ENCODE data around the gene TMEM203. TPM values are rescaled to one million over a fixed set of nuclear protein-coding genes. Genes with fewer than 3 reads are reported as not detected.
"Not testable (repeated sequence)": the region's sequence is repeated elsewhere in the genome, so short reads cannot be mapped to it uniquely, and the experiment has no call there.

TMEM203 gene
- total RNA-seq, 4 donors from 2014 or later, result 23.1 to 47.9 (median 30.0) TPM

DNA sequence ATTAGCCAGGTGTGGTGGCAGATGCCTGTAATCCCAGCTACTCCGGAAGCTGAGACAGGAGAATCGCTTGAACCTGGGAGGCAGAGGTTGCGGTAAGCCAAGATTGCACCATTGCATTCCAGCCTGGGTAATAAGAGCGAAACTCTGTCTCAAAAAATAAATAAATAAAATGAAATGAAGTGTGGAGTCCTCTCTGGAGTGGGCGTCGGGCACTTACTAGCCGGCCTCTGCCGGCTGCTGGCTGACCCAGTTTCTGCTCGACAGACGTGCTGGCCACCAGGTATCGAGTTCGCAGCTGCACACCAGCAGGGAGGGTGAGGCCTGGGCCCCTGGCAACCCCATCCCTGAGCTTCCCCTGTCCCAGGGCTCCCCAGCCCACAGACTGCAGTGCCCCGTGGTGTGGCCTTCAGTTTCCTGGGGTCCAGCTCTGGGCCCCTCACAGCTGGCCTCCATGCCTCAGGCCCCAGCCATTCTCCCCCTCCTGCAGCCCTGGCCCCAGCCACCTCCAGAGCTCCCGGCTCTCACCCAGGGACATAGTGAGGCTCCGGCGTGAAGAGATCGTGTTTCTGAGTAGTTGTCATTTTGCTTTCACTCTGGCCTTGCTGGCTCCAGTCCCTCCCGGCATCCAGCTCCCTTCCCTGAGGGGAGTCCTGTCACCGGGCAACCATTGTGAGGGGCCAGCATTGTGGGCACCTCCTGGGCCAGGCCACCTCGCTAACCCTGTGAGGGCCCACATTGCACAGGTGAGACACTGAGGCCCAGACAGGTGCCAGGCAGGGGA is 41.9 kb upstream of the TMEM203 start:
- no peak overlapping the region for H3K4me3 ChIP-seq
- no peaks in the 10 kb centered on the region for H3K27me3 ChIP-seq
- H3K4me1 ChIP-seq, result peaks cover 0 to 36% (median 8%) of the 10 kb centered on the region in 4 donors
- no peak for TF ChIP-seq POLR2A (IDR thresholded peaks at IDR 0.05)
- TF ChIP-seq, protein P1, sequence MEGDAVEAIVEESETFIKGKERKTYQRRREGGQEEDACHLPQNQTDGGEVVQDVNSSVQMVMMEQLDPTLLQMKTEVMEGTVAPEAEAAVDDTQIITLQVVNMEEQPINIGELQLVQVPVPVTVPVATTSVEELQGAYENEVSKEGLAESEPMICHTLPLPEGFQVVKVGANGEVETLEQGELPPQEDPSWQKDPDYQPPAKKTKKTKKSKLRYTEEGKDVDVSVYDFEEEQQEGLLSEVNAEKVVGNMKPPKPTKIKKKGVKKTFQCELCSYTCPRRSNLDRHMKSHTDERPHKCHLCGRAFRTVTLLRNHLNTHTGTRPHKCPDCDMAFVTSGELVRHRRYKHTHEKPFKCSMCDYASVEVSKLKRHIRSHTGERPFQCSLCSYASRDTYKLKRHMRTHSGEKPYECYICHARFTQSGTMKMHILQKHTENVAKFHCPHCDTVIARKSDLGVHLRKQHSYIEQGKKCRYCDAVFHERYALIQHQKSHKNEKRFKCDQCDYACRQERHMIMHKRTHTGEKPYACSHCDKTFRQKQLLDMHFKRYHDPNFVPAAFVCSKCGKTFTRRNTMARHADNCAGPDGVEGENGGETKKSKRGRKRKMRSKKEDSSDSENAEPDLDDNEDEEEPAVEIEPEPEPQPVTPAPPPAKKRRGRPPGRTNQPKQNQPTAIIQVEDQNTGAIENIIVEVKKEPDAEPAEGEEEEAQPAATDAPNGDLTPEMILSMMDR (IDR thresholded peaks at IDR 0.05), result no peak
- no peak for TF ChIP-seq EP300 (IDR thresholded peaks at IDR 0.05)
- H3K36me3 ChIP-seq, result peaks cover 0 to 16% (median 8%) of the 10 kb centered on the region in 3 donors
- WGBS, 2 donors, result 68% methylated on average over 20 of the region's 20 CpGs
- DNase-seq (ENCODE audit: low spot score in 2 of 2), result no peak
- no peak overlapping the region for H3K27ac ChIP-seq
- H3K9me3 ChIP-seq, result no peaks in the 10 kb centered on the region

DNA sequence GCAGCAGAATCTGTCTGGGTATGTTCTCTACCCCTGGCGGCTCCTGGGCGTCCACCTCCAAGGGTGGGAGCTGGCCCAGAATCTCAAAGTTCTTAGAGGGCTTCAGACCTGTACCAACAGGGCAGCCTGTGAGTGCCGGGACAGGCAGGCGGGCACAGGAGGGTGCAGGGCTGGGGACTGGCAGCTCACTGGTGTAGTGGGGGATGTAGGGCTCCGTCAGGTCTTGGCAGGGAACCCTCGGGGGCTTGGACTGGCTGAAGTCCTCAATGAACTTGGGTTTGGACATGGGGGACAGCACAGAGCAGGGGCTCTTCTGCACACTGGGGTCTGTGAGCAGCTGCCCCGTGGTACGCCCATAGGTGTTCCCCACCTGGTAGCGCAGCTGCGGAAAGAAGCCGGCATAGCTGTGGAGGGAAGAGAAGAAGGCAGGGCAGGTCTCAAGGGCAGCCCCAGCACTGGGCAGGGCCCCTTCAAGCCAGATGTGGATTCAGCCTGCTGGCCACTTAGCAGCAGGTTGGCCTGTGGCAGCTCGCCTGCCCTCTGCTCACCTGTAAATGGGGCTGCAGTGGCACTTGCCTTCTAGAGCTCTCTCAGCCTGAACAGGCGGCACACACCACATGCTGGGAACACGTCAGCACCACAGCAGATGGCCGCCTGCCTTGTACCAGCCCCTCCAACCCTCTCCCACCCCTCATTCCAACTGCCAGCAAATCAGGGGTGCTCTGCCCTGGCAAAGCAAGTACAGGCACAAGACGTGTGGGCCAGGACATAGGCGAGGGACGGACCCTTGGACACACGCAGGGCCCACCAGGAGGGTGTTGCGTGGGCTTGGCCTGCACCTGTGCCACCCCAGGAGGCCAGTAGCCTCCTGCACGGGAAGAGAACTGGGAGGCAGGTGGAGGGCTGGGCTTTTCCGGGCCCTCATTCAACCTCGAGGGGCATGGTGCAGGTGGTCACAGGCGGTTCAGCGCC is 40.3 kb upstream of the TMEM203 start:
- DNase-seq (ENCODE audit: low spot score in 2 of 2), result no peak
- no peaks in the 10 kb centered on the region for H3K9me3 ChIP-seq
- peaks cover 0 to 39% (median 16%) of the 10 kb centered on the region in 4 donors for H3K4me1 ChIP-seq
- TF ChIP-seq, protein P1 (IDR thresholded peaks at IDR 0.05), result no peak
- TF ChIP-seq POLR2A (IDR thresholded peaks at IDR 0.05) (no peak), EP300 (IDR thresholded peaks at IDR 0.05) (no peak)
- H3K36me3 ChIP-seq, result peaks cover 0 to 20% (median 10%) of the 10 kb centered on the region in 3 donors
- H3K27me3 ChIP-seq, result no peaks in the 10 kb centered on the region
- no peak overlapping the region for H3K27ac ChIP-seq
- 88 to 90% methylated on average over 24 to 25 of the region's 25 CpGs for WGBS, 2 donors
- no peak overlapping the region for H3K4me3 ChIP-seq

DNA sequence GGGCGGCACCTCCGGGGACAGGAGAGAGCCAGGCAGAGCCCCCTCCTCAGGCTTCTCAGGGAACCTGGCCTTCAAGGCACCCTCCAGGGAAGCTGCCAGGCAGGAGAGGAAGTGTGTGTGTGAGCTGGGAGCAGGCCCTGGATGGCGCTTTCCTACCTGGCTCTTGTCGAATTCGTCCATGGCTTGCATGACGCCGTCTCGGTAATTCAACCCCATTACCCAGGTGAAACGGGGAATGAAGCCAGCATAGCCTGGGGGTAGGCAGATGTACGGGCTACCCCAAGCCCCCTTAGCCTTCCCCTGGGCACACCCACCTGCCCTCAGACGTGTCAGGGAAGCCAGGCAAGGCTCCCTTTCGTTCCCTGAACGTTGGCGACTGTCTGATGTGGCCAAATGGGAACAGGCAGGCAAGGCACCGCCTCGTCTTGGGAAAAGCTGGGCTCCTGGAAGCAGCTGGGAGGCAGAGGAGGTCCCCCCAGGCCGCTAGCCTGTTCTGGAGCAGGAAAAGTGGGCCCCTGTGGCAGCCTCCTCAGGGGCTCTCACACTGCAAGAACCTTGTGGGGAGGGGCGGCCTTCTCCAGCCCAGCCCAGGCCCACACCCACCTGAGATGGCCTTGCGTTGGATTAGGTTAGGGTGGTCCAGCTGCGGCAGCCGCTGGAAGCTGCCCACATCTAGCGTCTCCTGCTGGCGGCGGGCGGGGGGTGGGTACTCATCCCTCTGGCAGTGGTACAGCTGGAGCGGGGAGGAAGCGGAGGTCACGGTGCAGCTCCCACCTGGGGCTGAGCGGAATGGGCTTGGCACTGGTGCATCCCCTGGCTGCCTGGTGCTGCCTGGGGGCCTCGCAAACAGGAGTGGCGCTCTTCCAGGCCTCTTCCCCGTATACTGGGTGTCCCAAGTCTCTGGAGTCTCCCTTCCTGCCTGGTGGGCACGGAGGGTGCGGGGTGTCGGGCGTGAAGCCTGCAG is 39.3 kb upstream of the TMEM203 start:
- H3K9me3 ChIP-seq, result no peaks in the 10 kb centered on the region
- H3K4me1 ChIP-seq, result peaks cover 0 to 36% (median 17%) of the 10 kb centered on the region in 4 donors
- WGBS, 2 donors, result 57 to 74% methylated on average over 23 to 30 of the region's 36 CpGs
- H3K27ac ChIP-seq, result no peak overlapping the region
- TF ChIP-seq, protein P1 (IDR thresholded peaks at IDR 0.05), result no peak
- TF ChIP-seq POLR2A (IDR thresholded peaks at IDR 0.05) (no peak), EP300 (IDR thresholded peaks at IDR 0.05) (no peak)
- H3K4me3 ChIP-seq, result no peak overlapping the region
- no peak for DNase-seq (ENCODE audit: low spot score in 2 of 2)
- H3K36me3 ChIP-seq, result peaks cover 0 to 20% (median 10%) of the 10 kb centered on the region in 3 donors
- no peaks in the 10 kb centered on the region for H3K27me3 ChIP-seq

DNA sequence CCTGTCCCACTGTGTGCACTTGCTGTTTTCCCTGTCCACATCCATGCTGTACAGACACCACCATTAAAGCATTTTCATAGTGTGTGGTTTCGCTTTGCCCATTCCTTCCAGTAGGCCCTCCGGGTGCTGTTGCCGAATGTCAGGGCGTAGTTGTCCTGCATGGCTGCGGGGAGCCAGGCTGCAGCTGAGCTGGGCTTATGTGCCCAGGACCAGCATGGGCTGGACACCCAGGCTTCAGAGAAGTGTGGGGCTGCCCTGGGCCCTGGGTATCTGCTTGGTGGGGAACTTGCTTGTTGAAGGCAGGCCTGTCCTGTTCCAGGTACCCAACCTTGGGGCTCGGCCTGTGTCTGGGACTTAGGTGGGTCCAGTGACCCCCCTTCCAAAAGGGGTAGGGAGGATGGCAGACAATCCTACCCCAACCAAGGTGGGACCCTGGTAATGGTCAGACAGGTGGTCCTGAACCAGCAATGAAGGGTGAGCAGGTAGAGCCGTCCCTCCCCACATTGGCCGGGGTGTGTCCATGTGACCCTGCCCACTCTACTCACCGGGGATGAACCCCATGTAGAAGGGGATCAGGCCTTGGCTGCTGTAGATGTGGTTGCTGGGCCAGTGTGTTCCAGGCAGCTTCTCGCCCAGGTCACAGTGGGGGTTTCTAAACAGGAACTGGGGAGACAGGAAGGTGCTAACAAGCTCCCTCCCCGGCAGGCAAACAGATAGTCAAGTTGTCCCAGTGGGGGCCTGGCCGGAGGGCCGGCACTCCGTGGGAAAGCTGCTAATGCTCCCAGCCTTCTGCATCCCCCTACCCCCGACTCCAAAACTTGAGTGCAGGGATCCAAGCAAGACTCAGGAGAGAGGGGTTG is 38.4 kb upstream of the TMEM203 start:
- peaks cover 0 to 45% (median 21%) of the 10 kb centered on the region in 4 donors for H3K4me1 ChIP-seq
- H3K4me3 ChIP-seq, result no peak overlapping the region
- TF ChIP-seq, protein P1 (IDR thresholded peaks at IDR 0.05), result no peak
- TF ChIP-seq POLR2A (IDR thresholded peaks at IDR 0.05) (no peak), EP300 (IDR thresholded peaks at IDR 0.05) (no peak)
- DNase-seq (ENCODE audit: low spot score in 2 of 2), result no peak
- 64 to 81% methylated on average over 11 to 14 of the region's 15 CpGs for WGBS, 2 donors
- peaks cover 0 to 20% (median 10%) of the 10 kb centered on the region in 3 donors for H3K36me3 ChIP-seq
- no peak overlapping the region for H3K27ac ChIP-seq
- H3K27me3 ChIP-seq, result no peaks in the 10 kb centered on the region
- no peaks in the 10 kb centered on the region for H3K9me3 ChIP-seq

DNA sequence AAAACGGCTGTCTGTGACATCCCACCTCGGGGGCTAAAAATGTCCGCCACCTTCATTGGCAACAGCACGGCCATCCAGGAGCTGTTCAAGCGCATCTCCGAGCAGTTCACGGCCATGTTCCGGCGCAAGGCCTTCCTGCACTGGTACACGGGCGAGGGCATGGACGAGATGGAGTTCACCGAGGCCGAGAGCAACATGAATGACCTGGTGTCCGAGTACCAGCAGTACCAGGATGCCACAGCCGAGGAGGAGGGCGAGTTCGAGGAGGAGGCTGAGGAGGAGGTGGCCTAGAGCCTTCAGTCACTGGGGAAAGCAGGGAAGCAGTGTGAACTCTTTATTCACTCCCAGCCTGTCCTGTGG is 37.8 kb upstream of the TMEM203 start:
- not testable (repeated sequence) for H3K27me3 ChIP-seq; H3K9me3 ChIP-seq; H3K4me3 ChIP-seq; H3K27ac ChIP-seq; DNase-seq (ENCODE audit: low spot score in 2 of 2)
- H3K36me3 ChIP-seq, result peaks cover 0 to 20% (median 10%) of the 10 kb centered on the region in 3 donors
- peaks cover 0 to 51% (median 23%) of the 10 kb centered on the region in 4 donors for H3K4me1 ChIP-seq
- WGBS, 2 donors, result 87 to 89% methylated on average over 18 of the region's 18 CpGs

Measured in tibial nerve (tissue), 4 donors.